ENCODE data around the gene SORL1-AS1.

Gene SORL1-AS1

GRCh38 chr11:121452609-121453150 is at the start of gene SORL1-AS1 (continued):
- peak; percentile 63; the same call in 1 of the 2 replicates for TF ChIP-seq ZNF687 (IDR thresholded peaks at IDR 0.05)
- TF ChIP-seq FOXM1 (IDR thresholded peaks at IDR 0.05; ENCODE audit: low read depth, low read length), result no peak
- TF ChIP-seq POLR2AphosphoS2 (IDR thresholded peaks at IDR 0.05; ENCODE audit: low read depth, low read length), result peak; percentile 60
- TF ChIP-seq ZBED1 (IDR thresholded peaks at IDR 0.05; ENCODE audit: borderline replicate concordance), result no peak
- peak; percentile 18 to 60; a peak in 2 of 3 replicates for TF ChIP-seq EGR1 (IDR thresholded peaks at IDR 0.05; ENCODE audit: borderline replicate concordance in 1 of 2, low read depth in 2 of 2, low read length in 2 of 2)
- TF ChIP-seq RB1 (IDR thresholded peaks at IDR 0.05; ENCODE audit: borderline replicate concordance), result no peak
- TF ChIP-seq YY1 (IDR thresholded peaks at IDR 0.05; ENCODE audit: low read depth, low read length), result no peak
- TF ChIP-seq ZSCAN29 (IDR thresholded peaks at IDR 0.05), result no peak
- TF ChIP-seq, protein P1, sequence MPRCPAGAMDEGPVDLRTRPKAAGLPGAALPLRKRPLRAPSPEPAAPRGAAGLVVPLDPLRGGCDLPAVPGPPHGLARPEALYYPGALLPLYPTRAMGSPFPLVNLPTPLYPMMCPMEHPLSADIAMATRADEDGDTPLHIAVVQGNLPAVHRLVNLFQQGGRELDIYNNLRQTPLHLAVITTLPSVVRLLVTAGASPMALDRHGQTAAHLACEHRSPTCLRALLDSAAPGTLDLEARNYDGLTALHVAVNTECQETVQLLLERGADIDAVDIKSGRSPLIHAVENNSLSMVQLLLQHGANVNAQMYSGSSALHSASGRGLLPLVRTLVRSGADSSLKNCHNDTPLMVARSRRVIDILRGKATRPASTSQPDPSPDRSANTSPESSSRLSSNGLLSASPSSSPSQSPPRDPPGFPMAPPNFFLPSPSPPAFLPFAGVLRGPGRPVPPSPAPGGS (IDR thresholded peaks at IDR 0.05; ENCODE audit: borderline replicate concordance, insufficient read depth, low read depth, low read length, poor library complexity, severe bottlenecking), result no peak
- TF ChIP-seq TCF3 (IDR thresholded peaks at IDR 0.05; ENCODE audit: borderline replicate concordance, insufficient read depth, low read depth, low read length), result no peak
- peak; percentile 80 for TF ChIP-seq SMAD1 (IDR thresholded peaks at IDR 0.05; ENCODE audit: low read depth, partially characterized antibody)
- no peak for TF ChIP-seq MYC (IDR thresholded peaks at IDR 0.05; ENCODE audit: insufficient read depth, insufficient read length, insufficient replicate concordance, low read length, severe bottlenecking)
- no peak for TF ChIP-seq CBX5 (IDR thresholded peaks at IDR 0.05; ENCODE audit: low read depth)
- TF ChIP-seq USF1 (IDR thresholded peaks at IDR 0.05; ENCODE audit: borderline replicate concordance, extremely low read length, insufficient read depth, low read depth, low read length), result no peak
- TF ChIP-seq MLLT1 (IDR thresholded peaks at IDR 0.05), result 0 out of 2 replicates have a peak, but pooled peaks have one; percentile 69
- TF ChIP-seq SPI1 (IDR thresholded peaks at IDR 0.05; ENCODE audit: borderline replicate concordance, insufficient read depth, low read depth, low read length), result no peak; the same call in 1 of the 2 replicates
- TF ChIP-seq, protein P2, sequence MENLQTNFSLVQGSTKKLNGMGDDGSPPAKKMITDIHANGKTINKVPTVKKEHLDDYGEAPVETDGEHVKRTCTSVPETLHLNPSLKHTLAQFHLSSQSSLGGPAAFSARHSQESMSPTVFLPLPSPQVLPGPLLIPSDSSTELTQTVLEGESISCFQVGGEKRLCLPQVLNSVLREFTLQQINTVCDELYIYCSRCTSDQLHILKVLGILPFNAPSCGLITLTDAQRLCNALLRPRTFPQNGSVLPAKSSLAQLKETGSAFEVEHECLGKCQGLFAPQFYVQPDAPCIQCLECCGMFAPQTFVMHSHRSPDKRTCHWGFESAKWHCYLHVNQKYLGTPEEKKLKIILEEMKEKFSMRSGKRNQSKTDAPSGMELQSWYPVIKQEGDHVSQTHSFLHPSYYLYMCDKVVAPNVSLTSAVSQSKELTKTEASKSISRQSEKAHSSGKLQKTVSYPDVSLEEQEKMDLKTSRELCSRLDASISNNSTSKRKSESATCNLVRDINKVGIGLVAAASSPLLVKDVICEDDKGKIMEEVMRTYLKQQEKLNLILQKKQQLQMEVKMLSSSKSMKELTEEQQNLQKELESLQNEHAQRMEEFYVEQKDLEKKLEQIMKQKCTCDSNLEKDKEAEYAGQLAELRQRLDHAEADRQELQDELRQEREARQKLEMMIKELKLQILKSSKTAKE (IDR thresholded peaks at IDR 0.05; ENCODE audit: low read depth, poor library complexity, severe bottlenecking), result peak; percentile 32
- TF ChIP-seq MEF2A (IDR thresholded peaks at IDR 0.05; ENCODE audit: insufficient read depth, low read depth, low read length), result no peak
